H9 (cell line): Measurements from ENCODE around the gene BRD9. TPM values are rescaled to one million over a fixed set of nuclear protein-coding genes. Genes with fewer than 3 reads are reported as not detected.
"Not testable (repeated sequence)": the region's sequence is repeated elsewhere in the genome, so short reads cannot be mapped to it uniquely, and the experiment has no call there.

ENCODE experiments used
- DNase-seq: peaks from one replicate; pipeline ENCODE4 v3.0.0-alpha.2; 2017
- H2AFZ ChIP-seq: one replicate; pipeline ENCODE4 v1.6.1; 2013; ENCODE audit warnings: mild to moderate bottlenecking, low read length, control low read depth, moderate library complexity
- H2AK5ac ChIP-seq: 2 replicates; pipeline ENCODE4 v1.6.1; 2013; ENCODE audit warnings: low read length, control low read depth, mixed read lengths; ENCODE audit not compliant: insufficient read length
- H2BK120ac ChIP-seq: one replicate; pipeline ENCODE4 v1.6.1; 2013; ENCODE audit warnings: low read depth, mild to moderate bottlenecking, low read length, control low read depth, inconsistent platforms; ENCODE audit not compliant: poor library complexity, severe bottlenecking
- H2BK12ac ChIP-seq: 2 replicates; pipeline ENCODE4 v1.6.1; 2013; ENCODE audit warnings: low read length, control low read depth, mixed read lengths, low read depth; ENCODE audit not compliant: insufficient read length
- H2BK15ac ChIP-seq: 2 replicates; pipeline ENCODE4 v1.6.1; 2013; ENCODE audit warnings: low read depth, low read length, control low read depth
- H2BK20ac ChIP-seq: one replicate; pipeline ENCODE4 v1.6.1; 2013; ENCODE audit warnings: low read depth, mild to moderate bottlenecking, low read length, control low read depth, inconsistent platforms; ENCODE audit not compliant: poor library complexity, severe bottlenecking
- H2BK5ac ChIP-seq: 2 replicates; pipeline ENCODE4 v1.6.1; 2013; ENCODE audit warnings: low read length, control low read depth, mixed read lengths; ENCODE audit not compliant: insufficient read length
- H3K14ac ChIP-seq: 2 replicates; pipeline ENCODE4 v1.6.1; 2013; ENCODE audit warnings: low read length, control low read depth; ENCODE audit not compliant: insufficient read depth
- H3K18ac ChIP-seq: 2 replicates; pipeline ENCODE4 v1.6.1; 2013; ENCODE audit warnings: low read depth, mild to moderate bottlenecking, mixed read lengths, low read length, control low read depth; ENCODE audit not compliant: insufficient read length
- H3K23ac ChIP-seq: 2 replicates; pipeline ENCODE4 v1.6.1; 2013; ENCODE audit warnings: low read length, control low read depth, mixed read lengths, low read depth; ENCODE audit not compliant: insufficient read length
- H3K23me2 ChIP-seq: 2 replicates; pipeline ENCODE4 v1.6.1; 2013; ENCODE audit warnings: low read depth, mild to moderate bottlenecking, mixed read lengths, low read length, control low read depth; ENCODE audit not compliant: insufficient read length, poor library complexity, severe bottlenecking
- H3K27ac ChIP-seq: 2 replicates; pipeline ENCODE4 v1.5.1; 2013; ENCODE audit warnings: low read length, control low read depth, mixed read lengths, low read depth; ENCODE audit not compliant: insufficient read length
- H3K27me3 ChIP-seq: 2 replicates; pipeline ENCODE4 v1.6.1; 2013; ENCODE audit warnings: low read length, control low read depth, inconsistent platforms; ENCODE audit not compliant: insufficient read depth
- H3K4ac ChIP-seq: 2 replicates; pipeline ENCODE4 v1.6.1; 2013; ENCODE audit warnings: low read depth, mild to moderate bottlenecking, control low read depth, inconsistent platforms, low read length, moderate library complexity
- H3K4me1 ChIP-seq: 2 replicates; pipeline ENCODE4 v1.6.1; 2013; ENCODE audit warnings: low read length, control low read depth, inconsistent platforms; ENCODE audit not compliant: insufficient read depth
- H3K4me2 ChIP-seq: 2 replicates; pipeline ENCODE4 v1.6.1; 2013; ENCODE audit warnings: low read length, control low read depth, mixed read lengths; ENCODE audit not compliant: insufficient read length, insufficient read depth
- H3K56ac ChIP-seq: 2 replicates; pipeline ENCODE4 v1.6.1; 2013; ENCODE audit warnings: low read depth, mild to moderate bottlenecking, mixed read lengths, low read length, control low read depth; ENCODE audit not compliant: insufficient read length
- H3K79me1 ChIP-seq: 2 replicates; pipeline ENCODE4 v1.6.1; 2013; ENCODE audit warnings: low read depth, mild to moderate bottlenecking, moderate library complexity, low read length, control low read depth, inconsistent platforms; ENCODE audit not compliant: insufficient read depth, poor library complexity, severe bottlenecking
- H3K79me2 ChIP-seq: 2 replicates; pipeline ENCODE4 v1.6.1; 2013; ENCODE audit warnings: low read length, control low read depth, inconsistent platforms; ENCODE audit not compliant: insufficient read depth
- H3K9ac ChIP-seq: 2 replicates; pipeline ENCODE4 v1.6.1; 2013; ENCODE audit warnings: low read length, control low read depth, mixed read lengths; ENCODE audit not compliant: insufficient read length; ENCODE audit errors: extremely low read depth
- H3K9me3 ChIP-seq: one replicate; pipeline ENCODE4 v1.6.1; 2013; ENCODE audit warnings: low read depth, low read length, inconsistent platforms; ENCODE audit not compliant: control insufficient read depth
- H3T11ph ChIP-seq: one replicate; pipeline ENCODE4 v1.6.1; 2013; ENCODE audit warnings: mild to moderate bottlenecking, low read length, control low read depth, inconsistent platforms
- H4K20me1 ChIP-seq: one replicate; pipeline ENCODE4 v1.6.1; 2013; ENCODE audit not compliant: control insufficient read depth, insufficient read length, insufficient read depth
- H4K5ac ChIP-seq: 2 replicates; pipeline ENCODE4 v1.6.1; 2013; ENCODE audit warnings: low read depth, mild to moderate bottlenecking, mixed read lengths, low read length, control low read depth; ENCODE audit not compliant: insufficient read length
- H4K8ac ChIP-seq: replicated peaks from 2 replicates; pipeline ENCODE4 v1.6.1; 2013; ENCODE audit warnings: low read length, control low read depth, mixed read lengths, low read depth; ENCODE audit not compliant: insufficient read length
- H4K91ac ChIP-seq: 2 replicates; pipeline ENCODE4 v1.6.1; 2013; ENCODE audit warnings: low read depth, mild to moderate bottlenecking, moderate library complexity, mixed read lengths, low read length, control low read depth; ENCODE audit not compliant: insufficient read length
- H3K27ac Mint-ChIP-seq, 3 experiments: 2 replicates in 2 of 3; 3 replicates in 1 of 3; pipeline ENCODE4 v1.8.0; 2020 to 2021; ENCODE audit warnings: mixed read lengths in 3 of 3, mild to moderate bottlenecking in 1 of 3, moderate library complexity in 1 of 3
- H3K27me3 Mint-ChIP-seq: 2 replicates; pipeline ENCODE4 v1.8.0; 2021; ENCODE audit warnings: low read depth, mild to moderate bottlenecking, moderate library complexity, mixed read lengths
- H3K36me3 Mint-ChIP-seq, 3 experiments: 2 replicates in 2 of 3; 3 replicates in 1 of 3; pipeline ENCODE4 v1.8.0; 2020 to 2021; ENCODE audit warnings: low read depth in 3 of 3, mixed read lengths in 3 of 3; ENCODE audit not compliant: insufficient read depth in 1 of 3
- H3K4me1 Mint-ChIP-seq, 2 experiments: 2 replicates each; pipeline ENCODE4 v1.8.0; 2020; ENCODE audit warnings: mixed read lengths in 2 of 2
- H3K4me3 Mint-ChIP-seq, 2 experiments: 2 replicates in 1 of 2; 3 replicates in 1 of 2; pipeline ENCODE4 v1.8.0; 2020 to 2021; ENCODE audit warnings: mild to moderate bottlenecking in 2 of 2, mixed read lengths in 2 of 2, moderate library complexity in 1 of 2
- H3K9me3 Mint-ChIP-seq, 2 experiments: 2 replicates in 1 of 2; 3 replicates in 1 of 2; pipeline ENCODE4 v1.8.0; 2020; ENCODE audit warnings: mild to moderate bottlenecking in 2 of 2, mixed read lengths in 2 of 2, moderate library complexity in 1 of 2
- WGBS: extraction: QIAGEN DNeasy Blood & Tissue Kit; methylation state at CpG from one replicate; pipeline ENCODE4 v1.1.7; 2013; ENCODE audit warnings: missing lambda C conversion rate, low lambda C conversion rate, mixed read lengths; ENCODE audit not compliant: insufficient read length; ENCODE audit errors: extremely low coverage; 5-methylcytosine and 5-hydroxymethylcytosine counted together
- long read RNA-seq: library from polyadenylated mRNA; unstranded; transcript quantifications from one replicate; pipeline ENCODE4 v2.0.0, GENCODE V29; 2020
- total RNA-seq: library from RNA; stranded (reverse); gene quantifications from 2 replicates; pipeline ENCODE4 v1.2.1, GENCODE V29; 2021
- TF ChIP-seq, protein P1 (sequence below): fragments of 200-600 bp; sonication (generic); conservative IDR thresholded peaks from 3 replicates; pipeline ENCODE4 v1.8.0; 2021; ENCODE audit warnings: antibody characterized with exemption, mild to moderate bottlenecking

Gene BRD9
- total RNA-seq, result 67.4 and 70.5 TPM in 2 replicates
- long read RNA-seq, transcript BRD9-202 (16 exons, 2,156 nt), result major isoform, 9 of 53 reads
- long read RNA-seq, partial matches to known transcripts, result 22 of 53 reads
- long read RNA-seq, other reads (novel, unspliced or antisense), result 20 of 53 reads

- Histone ChIP-seq H2BK5ac (no peak within 1 kb of the TSS), H3K23ac (no peak within 1 kb of the TSS), H2AFZ (no peak within 1 kb of the TSS), H2BK15ac (no peak within 1 kb of the TSS), H3K27me3 (no peaks in the 10 kb centered on the region), H3K9ac (peak within 1 kb of the TSS; percentile 84), H4K91ac (no peak within 1 kb of the TSS), H3K27ac (no peak within 1 kb of the TSS), H3T11ph (no peak within 1 kb of the TSS), H2BK20ac (no peak within 1 kb of the TSS), H3K4ac (no peak within 1 kb of the TSS), H3K4me2 (peak within 1 kb of the TSS; percentile 82), H4K5ac (no peak within 1 kb of the TSS), H3K4me1 (no peaks in the 10 kb centered on the region), H3K9me3 (no peaks in the 10 kb centered on the region), H3K79me1 (peaks cover 6% of the 10 kb centered on the region), H2BK12ac (no peak within 1 kb of the TSS), H4K8ac (no peak within 1 kb of the TSS), H3K56ac (no peak within 1 kb of the TSS), H3K23me2 (peaks cover 10% of the 10 kb centered on the region), H3K14ac (peak within 1 kb of the TSS; percentile 96), H3K79me2 (peaks cover 12% of the 10 kb centered on the region; the same call in 1 of the 2 replicates), H4K20me1 (no peaks in the 10 kb centered on the region), H2BK120ac (no peak within 1 kb of the TSS), H3K18ac (peak within 1 kb of the TSS; percentile 72), H2AK5ac (no peak within 1 kb of the TSS)
- Mint-ChIP-seq H3K4me1 (peaks cover 16 to 18% of the 10 kb centered on the region in 2 experiments), H3K4me3 (peak within 1 kb of the TSS; percentile 92), H3K9me3 (no peaks in the 10 kb centered on the region), H3K36me3 (peaks cover 51 to 79% (median 69%) of the 10 kb centered on the region in 3 experiments), H3K27me3 (no peaks in the 10 kb centered on the region), H3K27ac (peak within 1 kb of the TSS; percentile 65 to 96 (median 74))
- TF ChIP-seq, protein P1, sequence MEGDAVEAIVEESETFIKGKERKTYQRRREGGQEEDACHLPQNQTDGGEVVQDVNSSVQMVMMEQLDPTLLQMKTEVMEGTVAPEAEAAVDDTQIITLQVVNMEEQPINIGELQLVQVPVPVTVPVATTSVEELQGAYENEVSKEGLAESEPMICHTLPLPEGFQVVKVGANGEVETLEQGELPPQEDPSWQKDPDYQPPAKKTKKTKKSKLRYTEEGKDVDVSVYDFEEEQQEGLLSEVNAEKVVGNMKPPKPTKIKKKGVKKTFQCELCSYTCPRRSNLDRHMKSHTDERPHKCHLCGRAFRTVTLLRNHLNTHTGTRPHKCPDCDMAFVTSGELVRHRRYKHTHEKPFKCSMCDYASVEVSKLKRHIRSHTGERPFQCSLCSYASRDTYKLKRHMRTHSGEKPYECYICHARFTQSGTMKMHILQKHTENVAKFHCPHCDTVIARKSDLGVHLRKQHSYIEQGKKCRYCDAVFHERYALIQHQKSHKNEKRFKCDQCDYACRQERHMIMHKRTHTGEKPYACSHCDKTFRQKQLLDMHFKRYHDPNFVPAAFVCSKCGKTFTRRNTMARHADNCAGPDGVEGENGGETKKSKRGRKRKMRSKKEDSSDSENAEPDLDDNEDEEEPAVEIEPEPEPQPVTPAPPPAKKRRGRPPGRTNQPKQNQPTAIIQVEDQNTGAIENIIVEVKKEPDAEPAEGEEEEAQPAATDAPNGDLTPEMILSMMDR, result no peak
- peak; percentile 79 for DNase-seq
- no CpG with 5 or more reads among the region's 91 CpGs for WGBS
These were observed at the start of gene BRD9, which contains the start of gene TRIP13 for GRCh38 chr5:892394-893136. BRD9 (minus strand) TSS chr5:892801; CDS start chr5:892657, 144 bp downstream. TRIP13 (plus strand) TSS chr5:892884; CDS start chr5:892999, 115 bp downstream.

DNA sequence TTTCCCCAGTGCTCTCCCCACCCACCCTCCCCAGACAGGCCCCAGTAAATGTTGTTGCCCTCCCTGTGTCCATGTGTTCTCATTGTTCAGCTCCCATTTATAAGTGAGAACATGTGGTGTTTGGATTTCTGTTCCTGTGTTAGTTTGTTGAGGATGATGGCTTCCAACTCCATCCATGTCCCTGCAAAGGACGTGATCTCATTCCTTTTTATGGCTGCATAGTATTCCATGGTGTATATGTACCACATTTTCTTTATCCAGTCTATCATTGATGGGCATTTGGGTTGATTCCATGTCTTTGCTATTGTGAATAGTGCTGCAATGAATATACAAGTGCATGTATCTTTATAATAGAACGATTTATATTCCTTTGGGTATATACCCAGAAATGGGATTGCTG is 48.1 kb upstream of the BRD9 start:
- H3K4ac ChIP-seq, H4K91ac ChIP-seq, H3K27me3 ChIP-seq, H3K27ac Mint-ChIP-seq, H3K23ac ChIP-seq, H3K9me3 ChIP-seq, H3K23me2 ChIP-seq, H3K27ac ChIP-seq, H3K18ac ChIP-seq, DNase-seq, H2BK5ac ChIP-seq, H3K9me3 Mint-ChIP-seq, H3K79me1 ChIP-seq, H4K8ac ChIP-seq, H4K20me1 ChIP-seq, H3K36me3 Mint-ChIP-seq, H3K4me1 ChIP-seq, H2BK15ac ChIP-seq, H2AFZ ChIP-seq, H4K5ac ChIP-seq, H2BK12ac ChIP-seq, H3K4me2 ChIP-seq, H3T11ph ChIP-seq, H3K9ac ChIP-seq, H2AK5ac ChIP-seq, H2BK120ac ChIP-seq, H3K4me3 Mint-ChIP-seq, H3K14ac ChIP-seq, H3K56ac ChIP-seq, H2BK20ac ChIP-seq, H3K79me2 ChIP-seq, H3K4me1 Mint-ChIP-seq: not testable (repeated sequence)
- peaks cover 36% of the 10 kb centered on the region for H3K27me3 Mint-ChIP-seq
- no CpG with 5 or more reads among the region's 2 CpGs for WGBS
